Brain microvascular endothelial cell (primary cell): ENCODE data around the gene IL11.
A peak's percentile ranks its signal among the peaks of the same experiment; 100 is the strongest.
"Not testable (repeated sequence)": the region's sequence is repeated elsewhere in the genome, so short reads cannot be mapped to it uniquely, and the experiment has no call there.

Source experiments
- DNase-seq: peaks from one replicate; pipeline ENCODE4 v3.0.0-alpha.2; 2020
- H3K27ac ChIP-seq: fragments of 250-450 bp; sonication (Bioruptor Pico); 2 replicates; pipeline ENCODE4 v1.5.1; 2020; ENCODE audit warnings: mild to moderate bottlenecking, moderate library complexity
- H3K27me3 ChIP-seq: fragments of 250-450 bp; sonication (Bioruptor Pico); replicated peaks from 2 replicates; pipeline ENCODE4 v1.5.1; 2020; ENCODE audit warnings: mild to moderate bottlenecking
- H3K36me3 ChIP-seq: fragments of 250-450 bp; sonication (Bioruptor Pico); replicated peaks from 2 replicates; pipeline ENCODE4 v1.5.1; 2020; ENCODE audit warnings: mild to moderate bottlenecking
- H3K4me3 ChIP-seq: 2 replicates; pipeline ENCODE4 v1.5.1; 2011; ENCODE audit warnings: low read depth, mild to moderate bottlenecking, control low read depth, low read length, moderate library complexity
- CTCF ChIP-seq: IDR thresholded peaks from 2 replicates; pipeline ENCODE4 v1.5.1; 2011; ENCODE audit warnings: low read depth, mild to moderate bottlenecking, moderate library complexity, low read length, control low read depth, inconsistent platforms; ENCODE audit errors: missing control alignments
- in situ Hi-C: cut with HindIII; loops from 2 replicates; pipeline ENCODE4 v1.10.0; 2017; ENCODE audit warnings: low sequenced_read_pairs, low pct_ligation_motif_present

The IL11 gene

GRCh38 chr19:55340784-55341147 lies 29.5 kb downstream of the IL11 start:
- in situ Hi-C loops = no loop called here
- peak; percentile 48 for TF ChIP-seq CTCF
- DNase-seq = no peak
- Histone ChIP-seq H3K27ac (no peak overlapping the region), H3K27me3 (no peaks in the 10 kb centered on the region), H3K4me3 (peak overlapping the region; percentile 69), H3K36me3 (no peaks in the 10 kb centered on the region)

GRCh38 chr19:55339889-55340783 lies 30.1 kb downstream of the IL11 start:
- Histone ChIP-seq H3K4me3 (peak overlapping the region; percentile 69), H3K36me3 (no peaks in the 10 kb centered on the region), H3K27me3 (no peaks in the 10 kb centered on the region), H3K27ac (peak overlapping the region; percentile 44)
- DNase-seq = no peak
- in situ Hi-C loops = no loop called here
- no peak for TF ChIP-seq CTCF

GRCh38 chr19:55339105-55339888 lies 31.0 kb downstream of the IL11 start, which contains the start of gene KMT5C:
Gene KMT5C (plus strand): TSS chr19:55339876. CDS start chr19:55341937, 2,061 bp downstream.
- Histone ChIP-seq H3K27ac (peak within 1 kb of the TSS; percentile 93), H3K36me3 (no peaks in the 10 kb centered on the region), H3K4me3 (peak within 1 kb of the TSS; percentile 69), H3K27me3 (no peaks in the 10 kb centered on the region)
- peak; percentile 50 for TF ChIP-seq CTCF
- DNase-seq = peak; percentile 100
- in situ Hi-C loops = no loop called here

GRCh38 chr19:55336101-55336500 lies 34.2 kb downstream of the IL11 start:
- TF ChIP-seq CTCF = no peak
- DNase-seq = no peak
- no peak overlapping the region for H3K4me3 ChIP-seq
- H3K27me3 ChIP-seq = no peaks in the 10 kb centered on the region
- H3K27ac ChIP-seq = no peak overlapping the region
- no peaks in the 10 kb centered on the region for H3K36me3 ChIP-seq
- in situ Hi-C loops = no loop called here

- Histone ChIP-seq H3K36me3 (no peaks in the 10 kb centered on the region), H3K27ac (no peak overlapping the region), H3K4me3 (no peak overlapping the region), H3K27me3 (no peaks in the 10 kb centered on the region)
- DNase-seq = no peak
- TF ChIP-seq CTCF = no peak
- in situ Hi-C loops = no loop called here
Measured at GRCh38 chr19:55333870-55334269, 36.4 kb downstream of the IL11 start.

- H3K27ac ChIP-seq, H3K27me3 ChIP-seq, H3K36me3 ChIP-seq, in situ Hi-C loops, H3K4me3 ChIP-seq: not testable (repeated sequence)
- DNase-seq = peak; percentile 24
Measured at GRCh38 chr19:55329791-55330190, 40.5 kb downstream of the IL11 start.

GRCh38 chr19:55328774-55329318 lies 41.4 kb downstream of the IL11 start:
- H3K27me3 ChIP-seq, H3K4me3 ChIP-seq, in situ Hi-C loops, H3K27ac ChIP-seq, DNase-seq, H3K36me3 ChIP-seq: not testable (repeated sequence)
